ENCODE results near the gene MOB3C. TPM values are rescaled to one million over a fixed set of nuclear protein-coding genes. Genes with fewer than 3 reads are reported as not detected.

Gene MOB3C
- total RNA-seq, 4 donors from 2014 or later: 22.4 to 30.8 (median 26.6) TPM

DNA sequence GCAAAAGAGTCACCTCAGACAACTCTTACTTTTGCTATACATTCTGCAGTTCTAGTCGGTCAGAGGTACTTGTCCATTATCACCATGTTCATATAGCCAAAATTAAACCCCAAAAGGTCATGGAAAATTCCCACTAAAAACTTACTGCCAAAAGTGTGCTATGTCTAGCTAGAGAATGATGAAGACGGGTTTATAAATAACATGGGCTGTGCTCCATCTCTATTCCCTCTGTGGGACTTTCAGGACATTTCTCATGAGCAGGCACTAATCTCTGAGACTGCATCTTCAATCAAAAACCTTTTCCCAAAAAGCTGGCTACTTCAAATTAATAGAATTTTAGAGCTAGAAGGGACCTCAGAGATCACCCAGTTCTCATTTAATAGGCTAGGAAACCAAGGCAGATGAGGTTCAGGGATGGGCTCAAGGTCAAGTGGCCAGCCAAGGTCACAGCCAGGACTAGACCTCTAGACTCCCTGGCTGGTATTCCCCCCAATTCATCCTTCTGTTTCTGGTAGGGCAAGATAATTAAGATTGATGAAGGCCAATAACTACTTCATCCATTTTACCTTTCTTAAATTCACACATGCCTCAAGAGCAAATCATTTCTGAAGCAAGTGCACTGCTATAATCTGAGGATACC, 21.0 kb upstream of the MOB3C start:
- Histone ChIP-seq H3K27ac (no peak overlapping the region), H3K4me1 (peaks cover 0 to 4% of the 10 kb centered on the region in 2 donors), H3K36me3 (peaks cover 3 to 30% of the 10 kb centered on the region in 2 donors), H3K9me3 (no peaks in the 10 kb centered on the region), H3K4me3 (replicated peaks in 1 of 3) (no peak overlapping the region), H3K27me3 (no peaks in the 10 kb centered on the region)
- TF ChIP-seq, protein P1, sequence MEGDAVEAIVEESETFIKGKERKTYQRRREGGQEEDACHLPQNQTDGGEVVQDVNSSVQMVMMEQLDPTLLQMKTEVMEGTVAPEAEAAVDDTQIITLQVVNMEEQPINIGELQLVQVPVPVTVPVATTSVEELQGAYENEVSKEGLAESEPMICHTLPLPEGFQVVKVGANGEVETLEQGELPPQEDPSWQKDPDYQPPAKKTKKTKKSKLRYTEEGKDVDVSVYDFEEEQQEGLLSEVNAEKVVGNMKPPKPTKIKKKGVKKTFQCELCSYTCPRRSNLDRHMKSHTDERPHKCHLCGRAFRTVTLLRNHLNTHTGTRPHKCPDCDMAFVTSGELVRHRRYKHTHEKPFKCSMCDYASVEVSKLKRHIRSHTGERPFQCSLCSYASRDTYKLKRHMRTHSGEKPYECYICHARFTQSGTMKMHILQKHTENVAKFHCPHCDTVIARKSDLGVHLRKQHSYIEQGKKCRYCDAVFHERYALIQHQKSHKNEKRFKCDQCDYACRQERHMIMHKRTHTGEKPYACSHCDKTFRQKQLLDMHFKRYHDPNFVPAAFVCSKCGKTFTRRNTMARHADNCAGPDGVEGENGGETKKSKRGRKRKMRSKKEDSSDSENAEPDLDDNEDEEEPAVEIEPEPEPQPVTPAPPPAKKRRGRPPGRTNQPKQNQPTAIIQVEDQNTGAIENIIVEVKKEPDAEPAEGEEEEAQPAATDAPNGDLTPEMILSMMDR (IDR thresholded peaks at IDR 0.05): no peak
- no peak for TF ChIP-seq POLR2A (IDR thresholded peaks at IDR 0.05)
- intact Hi-C loops (cut with DNase I): no loop called here
- 32 to 37% methylated on average over 2 of the region's 2 CpGs for WGBS, 2 donors
- no peak for DNase-seq

DNA sequence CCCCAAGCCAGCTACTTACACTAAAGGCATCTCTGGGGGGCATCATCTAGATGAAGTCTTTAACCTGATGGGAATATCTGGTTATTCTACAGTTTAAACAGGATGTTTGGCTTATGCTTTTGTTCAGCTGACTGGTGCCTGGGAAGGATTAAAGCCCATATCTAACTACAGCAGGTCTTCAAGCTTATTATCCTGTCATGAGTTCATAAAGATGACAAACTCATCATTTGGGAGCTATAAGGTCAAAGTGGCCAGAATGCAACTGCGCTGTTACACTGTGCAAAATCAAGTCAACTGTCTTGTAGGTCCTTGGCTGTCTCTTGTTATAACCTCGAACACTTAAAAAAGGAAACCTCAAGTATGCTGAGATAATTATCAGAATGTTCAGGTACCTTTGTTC, 18.6 kb upstream of the MOB3C start:
- 97 to 100% methylated on average over 2 of the region's 2 CpGs for WGBS, 2 donors
- no peak overlapping the region for H3K4me3 ChIP-seq (replicated peaks in 1 of 3)
- no peak for DNase-seq
- no peaks in the 10 kb centered on the region for H3K4me1 ChIP-seq
- H3K36me3 ChIP-seq: peaks cover 13 to 36% of the 10 kb centered on the region in 2 donors
- TF ChIP-seq POLR2A (IDR thresholded peaks at IDR 0.05): no peak
- TF ChIP-seq, protein P1 (IDR thresholded peaks at IDR 0.05): no peak
- no peak overlapping the region for H3K27ac ChIP-seq
- no peaks in the 10 kb centered on the region for H3K27me3 ChIP-seq
- no peaks in the 10 kb centered on the region for H3K9me3 ChIP-seq
- intact Hi-C loops (cut with DNase I): no loop called here

DNA sequence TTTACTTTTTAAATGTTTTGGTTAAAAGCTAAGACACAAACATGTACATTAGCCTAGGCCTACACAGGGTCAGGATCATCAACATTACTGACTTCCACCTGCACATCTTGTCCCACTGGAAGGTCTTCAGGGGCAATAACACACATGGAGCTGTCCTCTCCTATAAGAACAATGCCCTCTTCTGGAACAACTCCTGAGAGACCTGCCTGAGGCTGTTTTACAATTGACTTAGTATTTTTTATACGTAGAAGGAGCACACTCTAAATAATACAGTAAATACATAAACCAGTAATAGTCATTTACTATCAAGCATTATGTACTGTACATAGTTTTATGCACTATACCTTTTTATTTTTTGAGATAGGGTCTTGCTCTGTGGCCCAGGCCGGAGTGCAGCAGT, 14.1 kb upstream of the MOB3C start:
- no peak for TF ChIP-seq POLR2A (IDR thresholded peaks at IDR 0.05)
- TF ChIP-seq, protein P1 (IDR thresholded peaks at IDR 0.05): no peak
- H3K9me3 ChIP-seq: no peaks in the 10 kb centered on the region
- no peak overlapping the region for H3K4me3 ChIP-seq (replicated peaks in 1 of 3)
- no peak overlapping the region for H3K27ac ChIP-seq
- peaks cover 13 to 29% of the 10 kb centered on the region in 2 donors for H3K36me3 ChIP-seq
- H3K4me1 ChIP-seq: no peaks in the 10 kb centered on the region
- H3K27me3 ChIP-seq: no peaks in the 10 kb centered on the region
- DNase-seq: no peak
- intact Hi-C loops (cut with DNase I): no loop called here
- 82 to 93% methylated on average over 2 of the region's 2 CpGs for WGBS, 2 donors

DNA sequence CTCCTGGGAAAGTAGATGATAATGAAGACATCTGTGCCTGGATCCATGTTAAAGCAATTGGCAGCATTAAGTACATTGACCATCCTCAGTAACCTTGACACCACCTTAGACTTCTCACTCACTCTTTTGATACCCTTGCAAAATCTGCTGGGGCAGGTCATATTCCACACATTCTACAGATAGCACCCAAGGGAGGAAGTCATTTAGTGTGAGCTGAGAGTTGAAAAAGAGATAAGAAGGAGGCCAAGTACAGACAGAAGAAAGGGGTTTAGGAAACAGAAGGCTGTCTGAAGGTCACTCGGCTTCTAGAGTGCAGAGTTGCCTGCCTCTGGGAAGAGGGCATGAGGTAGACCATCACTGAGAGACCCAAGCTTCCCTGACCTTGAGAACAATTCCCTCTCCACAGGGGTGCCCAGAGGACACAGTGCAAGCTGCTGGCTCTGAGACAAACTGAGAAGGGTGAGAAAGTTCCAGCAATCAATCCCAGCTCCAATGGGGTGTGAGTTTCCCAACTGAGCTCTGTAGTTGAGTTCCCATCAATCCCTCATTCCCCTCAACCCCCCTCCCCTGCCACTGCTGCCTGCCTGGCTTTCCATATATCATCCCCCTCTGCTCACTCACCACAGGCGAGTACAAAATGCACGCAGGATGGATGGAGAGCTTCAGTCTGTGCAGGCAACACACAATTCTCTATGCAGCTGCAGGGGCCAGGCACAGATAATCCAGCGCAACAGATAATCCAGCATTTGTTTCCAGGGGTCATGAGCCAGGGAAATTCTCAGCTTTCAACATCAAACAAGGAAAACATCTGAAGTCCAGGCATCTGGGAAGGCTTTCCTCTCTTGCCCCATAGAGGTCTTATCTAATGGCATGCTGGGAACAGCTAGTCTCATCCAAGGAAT, 7.4 kb upstream of the MOB3C start:
- DNase-seq: no peak
- no peaks in the 10 kb centered on the region for H3K9me3 ChIP-seq
- H3K36me3 ChIP-seq: no peaks in the 10 kb centered on the region
- no peak overlapping the region for H3K27ac ChIP-seq
- H3K4me1 ChIP-seq: no peaks in the 10 kb centered on the region
- intact Hi-C loops (cut with DNase I): loop anchor here (5.0 kb wide), 1 partner anchor 98 kb away; no protein-coding TSS in a partner anchor
- H3K4me3 ChIP-seq (replicated peaks in 1 of 3): no peak overlapping the region
- TF ChIP-seq, protein P1 (IDR thresholded peaks at IDR 0.05): no peak
- TF ChIP-seq POLR2A (IDR thresholded peaks at IDR 0.05): no peak
- 70 to 78% methylated on average over 4 of the region's 4 CpGs for WGBS, 2 donors
- no peaks in the 10 kb centered on the region for H3K27me3 ChIP-seq

DNA sequence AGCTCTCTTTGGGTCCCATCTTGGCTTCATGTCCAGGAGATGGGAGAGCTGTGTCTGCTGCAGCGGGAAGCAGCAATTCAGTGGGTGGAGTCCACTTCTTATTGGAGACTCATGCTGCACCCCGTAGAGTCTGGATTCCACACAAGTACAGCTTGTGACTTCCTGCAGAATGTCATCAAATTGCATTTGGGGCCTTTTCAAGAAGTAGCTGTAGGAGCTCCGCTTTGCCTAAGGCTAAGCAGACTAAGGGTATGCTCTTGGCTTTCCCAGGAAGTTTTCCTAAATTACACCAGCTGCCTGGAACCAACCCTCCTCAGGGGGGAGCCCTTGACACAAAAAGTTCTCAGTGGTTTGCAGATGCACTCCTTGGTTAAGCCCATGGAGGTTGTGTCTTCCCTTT, 5.7 kb upstream of the MOB3C start:
- Histone ChIP-seq H3K9me3 (no peaks in the 10 kb centered on the region), H3K4me3 (replicated peaks in 1 of 3) (no peak overlapping the region), H3K27ac (no peak overlapping the region), H3K4me1 (peaks cover 0 to 2% of the 10 kb centered on the region in 2 donors), H3K36me3 (no peaks in the 10 kb centered on the region), H3K27me3 (no peaks in the 10 kb centered on the region)
- TF ChIP-seq, protein P1 (IDR thresholded peaks at IDR 0.05): peak in 1 of 6 experiments; percentile 32
- TF ChIP-seq POLR2A (IDR thresholded peaks at IDR 0.05): no peak
- intact Hi-C loops (cut with DNase I): loop anchor here (5.0 kb wide), 1 partner anchor 100 kb away; no protein-coding TSS in a partner anchor
- no peak for DNase-seq
- WGBS, 2 donors: 57 to 64% methylated on average over 3 of the region's 3 CpGs
